Measurements from ENCODE around the gene SULT1C2.

Gene SULT1C2

DNA sequence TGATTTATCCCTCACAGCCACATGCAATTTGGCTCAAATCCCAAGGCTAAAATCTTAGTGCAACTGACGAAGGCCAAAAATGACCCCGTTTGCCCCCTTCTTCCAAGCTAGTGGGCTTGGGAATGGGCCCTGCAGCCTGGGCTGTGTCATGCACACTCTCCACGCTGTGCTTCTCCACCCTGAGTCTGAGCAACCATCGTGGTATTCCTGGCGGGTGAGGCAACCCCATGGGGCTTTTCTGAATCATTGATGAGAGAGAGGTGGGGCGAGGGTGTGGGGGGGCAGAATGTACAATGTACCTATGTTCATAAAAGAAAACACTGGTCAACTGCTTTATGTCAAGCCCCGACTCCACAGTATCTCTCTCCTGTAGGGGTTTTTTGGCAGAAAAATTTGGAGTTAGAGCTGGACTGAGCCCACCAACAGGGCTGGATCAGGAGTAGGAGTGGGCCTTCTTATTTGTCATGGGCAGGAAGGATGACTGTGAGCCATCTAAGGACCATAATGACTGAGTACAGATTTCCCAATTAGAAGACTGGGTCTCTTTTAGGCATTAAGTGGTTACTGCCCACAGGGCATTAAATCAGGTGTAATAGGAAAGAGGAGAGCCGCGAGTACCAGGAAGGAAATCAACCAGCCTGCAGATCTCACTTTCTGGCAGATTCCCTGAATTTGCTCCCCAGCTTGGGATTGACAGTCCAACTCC is 8.9 kb downstream of the SULT1C2 start:
- no peak for DNase-seq

- DNase-seq = no peak
These were observed 12.9 kb downstream of the SULT1C2 start for GRCh38 chr2:108301558-108301957.

- DNase-seq = no peak
These were observed 16.3 kb downstream of the SULT1C2 start for GRCh38 chr2:108304975-108305374.

DNA sequence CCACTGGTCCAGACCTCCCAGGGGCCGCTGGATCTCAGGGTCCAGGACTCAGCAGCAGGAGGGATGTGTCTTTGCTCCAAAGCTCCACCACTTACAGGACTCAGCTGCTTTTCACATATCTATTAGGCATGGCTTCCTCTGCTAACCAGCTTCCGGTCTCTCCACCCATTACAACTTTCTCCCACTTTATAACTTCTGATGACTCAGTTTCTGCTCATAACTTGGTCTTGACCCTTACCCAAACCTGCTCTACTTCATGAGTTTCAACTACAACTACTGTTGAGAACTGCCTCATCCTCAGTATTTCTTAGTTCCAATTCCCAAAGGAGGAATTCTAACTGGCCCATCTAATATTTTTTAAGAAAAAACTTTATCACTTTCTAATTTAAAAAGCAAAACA is 17.2 kb downstream of the SULT1C2 start:
- no peak for DNase-seq

DNA sequence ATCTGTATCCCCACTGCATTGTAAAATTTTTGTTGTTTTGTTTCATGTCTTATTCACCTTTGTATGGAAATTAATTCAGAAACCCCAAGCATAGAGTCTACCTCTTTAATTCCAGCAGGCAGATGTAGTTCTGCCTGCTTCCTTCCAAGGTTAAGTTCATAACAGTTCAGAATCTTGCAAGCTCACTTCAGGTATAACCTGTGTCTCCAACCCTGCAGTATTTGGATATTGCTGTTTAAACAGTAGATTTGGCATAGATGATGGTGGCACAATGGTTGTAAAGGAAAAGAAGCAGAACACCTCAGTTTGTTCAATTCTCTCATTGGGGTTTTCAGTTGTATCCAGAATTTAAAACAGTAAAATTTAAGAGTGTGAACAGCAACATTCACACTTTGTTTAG is 21.2 kb downstream of the SULT1C2 start:
- DNase-seq = no peak

GRCh38 chr2:108314586-108315296 is 26.0 kb downstream of the SULT1C2 start:
- no peak for DNase-seq

- DNase-seq = no peak
These were observed 26.8 kb downstream of the SULT1C2 start for GRCh38 chr2:108315444-108315934.

DNA sequence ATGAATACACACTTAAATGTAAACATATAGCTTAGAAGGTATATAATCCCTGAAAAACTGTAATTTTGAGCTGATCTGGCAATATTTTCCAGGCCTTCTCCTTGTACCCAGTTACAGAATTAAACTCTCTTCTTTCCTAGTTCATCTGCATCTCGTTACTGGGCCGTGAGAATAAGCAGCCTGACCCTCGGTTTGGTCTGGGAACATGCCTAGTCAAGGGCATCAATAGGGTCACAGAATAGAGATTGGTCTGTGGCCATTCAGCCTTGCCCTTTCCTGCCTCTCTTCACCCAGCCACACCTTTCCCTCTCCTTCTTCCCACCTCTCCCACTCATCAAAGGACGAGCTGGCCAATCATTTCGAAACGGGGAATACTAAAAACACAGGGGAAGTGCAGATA is 27.3 kb downstream of the SULT1C2 start:
- no peak for DNase-seq

- no peak for DNase-seq
These were observed 28.0 kb downstream of the SULT1C2 start for GRCh38 chr2:108316461-108317258.

- DNase-seq = no peak
These were observed 31.7 kb downstream of the SULT1C2 start for GRCh38 chr2:108320326-108320922.

GRCh38 chr2:108323619-108324018 is 34.9 kb downstream of the SULT1C2 start:
- no peak for DNase-seq

- DNase-seq = no peak
These were observed 36.0 kb downstream of the SULT1C2 start for GRCh38 chr2:108324531-108325255.

GRCh38 chr2:108325756-108326155 is 37.1 kb downstream of the SULT1C2 start:
- no peak for DNase-seq

DNA sequence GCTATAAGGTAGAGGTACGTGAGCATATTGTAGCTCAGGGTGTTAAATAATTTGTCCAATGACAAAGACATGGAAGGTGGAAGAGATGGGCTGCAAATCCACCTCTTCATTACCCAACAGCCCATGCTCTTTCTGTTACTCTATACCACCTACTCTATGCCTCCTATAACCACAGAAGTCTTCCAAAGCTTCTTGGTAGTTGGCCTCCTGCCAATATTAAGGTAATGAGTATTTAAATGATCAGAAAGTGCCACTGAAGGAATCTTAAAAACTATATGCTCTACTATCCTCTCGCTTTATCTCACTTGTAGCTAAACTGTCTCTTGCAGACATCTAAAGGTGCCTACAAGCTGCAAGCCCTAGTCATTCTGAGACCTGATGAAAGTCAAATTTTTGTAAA is 41.1 kb downstream of the SULT1C2 start:
- DNase-seq = no peak

DNA sequence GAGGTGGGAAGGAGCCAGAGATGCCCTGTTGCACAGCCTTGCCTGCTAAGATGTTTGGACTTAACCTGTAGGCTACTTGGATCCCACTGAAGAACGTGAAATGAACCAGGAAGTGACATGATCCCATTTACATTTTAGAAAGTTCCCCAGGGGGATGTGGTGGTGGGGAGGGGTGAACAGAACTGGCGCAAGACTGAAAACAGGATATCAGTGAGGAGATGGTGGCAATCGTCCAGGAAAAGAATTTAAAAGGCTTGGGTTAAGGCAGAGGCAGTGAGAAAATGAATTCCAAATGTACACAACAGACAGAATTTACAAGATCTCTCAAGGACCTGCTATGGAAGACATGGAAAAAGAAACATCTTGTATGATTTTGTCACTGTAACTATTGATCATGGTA is 42.3 kb downstream of the SULT1C2 start:
- no peak for DNase-seq

DNA sequence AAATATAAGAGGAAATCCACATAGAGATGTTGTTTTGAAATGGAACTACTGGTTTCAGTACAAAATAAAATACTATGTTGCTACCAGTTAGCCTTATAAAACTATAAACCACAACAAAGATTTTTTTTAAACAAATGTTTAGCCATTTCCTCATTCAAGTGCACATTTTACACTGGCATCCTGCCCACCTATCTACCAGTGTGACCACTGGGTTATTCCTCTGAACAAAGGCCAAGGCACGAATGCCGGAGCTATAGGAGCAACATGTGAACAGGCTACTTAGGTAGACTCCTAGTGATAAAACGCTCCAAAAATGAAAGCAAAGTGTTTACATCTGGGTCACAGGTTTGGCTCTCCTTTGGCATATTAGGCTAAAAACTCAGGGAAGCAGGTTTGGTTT is 57.3 kb downstream of the SULT1C2 start:
- DNase-seq = no peak

GRCh38 chr2:108346827-108347226 is 58.1 kb downstream of the SULT1C2 start:
- no peak for DNase-seq

GRCh38 chr2:108347786-108348185 is 59.1 kb downstream of the SULT1C2 start:
- DNase-seq = no peak

DNA sequence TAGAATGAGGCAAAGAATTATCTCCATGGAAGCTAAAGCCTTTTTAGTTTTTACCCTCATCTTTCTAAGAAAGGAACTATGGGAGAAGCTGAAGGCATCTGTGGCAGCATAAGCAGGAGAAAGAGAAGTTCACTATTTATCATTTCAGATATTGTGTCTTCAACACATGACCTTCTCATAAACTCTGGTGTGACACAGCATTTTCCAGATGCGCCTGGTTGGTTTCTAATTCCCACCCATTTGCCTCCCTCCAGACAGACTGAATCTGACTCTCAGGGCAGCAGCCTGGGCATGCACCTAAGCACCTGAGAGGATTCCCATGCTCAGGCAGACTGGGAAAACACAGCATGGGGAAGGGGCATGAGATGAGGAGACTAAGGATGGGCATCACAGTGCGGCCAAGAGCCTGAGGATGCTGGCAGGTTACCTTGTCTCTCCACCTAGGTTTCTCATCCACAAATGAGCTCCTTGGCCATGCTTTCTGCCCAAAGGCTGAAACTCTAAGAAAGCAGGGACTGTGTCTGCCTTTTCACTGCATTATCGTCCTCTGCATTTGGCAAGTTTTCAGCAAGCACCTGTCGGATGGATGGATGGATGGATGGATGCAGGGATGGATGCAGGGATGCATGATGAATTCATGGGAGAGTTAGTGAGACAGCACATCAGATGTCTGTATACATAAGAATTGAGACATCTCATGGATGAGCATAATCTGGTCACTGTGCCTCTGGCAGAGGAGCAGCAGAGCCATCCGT is 60.3 kb downstream of the SULT1C2 start:
- DNase-seq = no peak

DNA sequence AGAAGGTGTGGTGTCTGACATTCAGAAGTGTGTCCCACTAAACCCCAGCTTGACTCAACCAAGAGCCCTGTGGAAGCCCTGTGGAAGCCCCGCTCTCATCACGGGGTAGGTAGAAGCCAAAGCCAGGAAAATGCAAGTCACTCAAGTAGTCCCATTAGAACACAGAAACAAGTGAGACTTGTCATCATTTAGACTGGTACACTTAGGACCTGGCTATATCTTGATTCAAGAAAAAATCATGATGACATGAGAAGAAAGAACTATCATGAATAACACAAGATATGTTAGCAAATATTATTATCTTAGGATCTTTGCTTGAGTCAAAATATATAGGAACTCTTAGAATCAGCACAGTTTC is 60.9 kb downstream of the SULT1C2 start:
- no peak for DNase-seq

DNA sequence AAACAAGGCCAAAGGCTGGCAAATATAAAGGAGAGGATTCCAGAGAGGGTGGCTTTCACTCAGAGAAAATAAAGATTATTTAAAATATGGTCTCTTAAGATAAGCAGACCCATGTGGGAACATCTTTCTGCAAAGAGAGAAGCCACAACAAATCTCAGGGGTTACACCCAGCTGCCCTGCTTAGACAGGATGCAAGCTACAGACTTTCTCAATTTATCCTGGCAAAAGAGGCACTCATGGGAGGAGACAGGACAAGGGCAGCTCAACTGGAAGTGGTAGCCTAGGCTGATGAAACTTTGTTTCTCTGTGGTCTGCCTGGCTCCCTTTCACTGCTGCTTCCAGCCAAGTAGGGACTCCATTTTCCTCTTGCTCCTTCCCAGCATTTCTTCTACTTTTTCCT is 63.2 kb downstream of the SULT1C2 start:
- no peak for DNase-seq

DNA sequence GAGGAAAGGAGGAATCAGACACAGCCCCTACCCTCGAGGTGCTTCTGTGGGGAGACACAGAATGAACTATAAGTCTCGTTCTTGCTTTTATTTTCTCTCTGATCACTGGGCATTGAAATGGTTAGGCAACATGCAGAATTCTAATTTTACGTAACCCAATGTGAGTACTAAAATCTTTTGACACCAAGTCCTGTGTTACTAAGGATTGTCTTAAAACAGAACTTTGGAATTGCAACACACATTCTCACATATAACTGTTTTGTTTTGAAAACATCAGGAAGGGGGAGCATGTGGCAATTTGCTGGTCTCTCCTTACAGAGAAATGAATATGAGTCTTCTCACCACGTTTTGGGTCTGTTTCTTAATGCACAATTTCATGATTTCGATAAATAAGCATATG is 65.4 kb downstream of the SULT1C2 start:
- DNase-seq = no peak
